A549 (cell line): ENCODE results near the gene MSI2.

Experiments used
- CTCF ChIP-seq: fragments of >200 bp; sonication (Bioruptor Twin); formaldehyde crosslinking; IDR thresholded peaks from 3 replicates; pipeline ENCODE4 v1.5.1; 2016
- EP300 ChIP-seq, 2 experiments: fragments of >200 bp; sonication (Bioruptor Twin); formaldehyde crosslinking; IDR thresholded peaks; 2 replicates in 1 of 2; 3 replicates in 1 of 2; pipeline ENCODE4 v1.6.1; 2016 to 2017
- ESRRA ChIP-seq: fragments of 150-350 bp; IDR thresholded peaks from 2 replicates; pipeline ENCODE4 v1.6.1; 2014; ENCODE audit warnings: mild to moderate bottlenecking, low read length, borderline replicate concordance
- GATA3 ChIP-seq: IDR thresholded peaks from 2 replicates; pipeline ENCODE4 v1.6.1; 2012; ENCODE audit warnings: borderline replicate concordance
- KDM1A ChIP-seq: fragments of 200-600 bp; sonication (generic); IDR thresholded peaks from 2 replicates; pipeline ENCODE4 v1.6.1; 2016; ENCODE audit warnings: low read depth, mild to moderate bottlenecking
- NR3C1 ChIP-seq: fragments of >200 bp; sonication (Bioruptor Twin); formaldehyde crosslinking; IDR thresholded peaks from 3 replicates; pipeline ENCODE4 v1.6.1; 2017
- POLR2A ChIP-seq: IDR thresholded peaks from 2 replicates; pipeline ENCODE4 v1.6.1; 2012; ENCODE audit warnings: mild to moderate bottlenecking, low read length
- RAD21 ChIP-seq, 2 experiments: fragments of >200 bp in 1 of 2; sonication (Bioruptor Twin) in 1 of 2; formaldehyde crosslinking in 1 of 2; IDR thresholded peaks in 1 of 2; conservative IDR thresholded peaks in 1 of 2; 2 replicates in 1 of 2; 3 replicates in 1 of 2; pipeline ENCODE4 v1.6.1; 2012 to 2018; ENCODE audit warnings: inconsistent platforms in 1 of 2
- USF2 ChIP-seq: fragments of 450-650 bp; IDR thresholded peaks from 2 replicates; pipeline ENCODE4 v1.6.1; 2014; ENCODE audit warnings: antibody characterized with exemption

- no peak for TF ChIP-seq POLR2A
- TF ChIP-seq CTCF: no peak
- no peak for TF ChIP-seq NR3C1
- TF ChIP-seq USF2: no peak
- TF ChIP-seq EP300 (IDR thresholded peaks at IDR 0.05): no peak
- no peak for TF ChIP-seq GATA3
- no peak for TF ChIP-seq RAD21 (conservative IDR thresholded peaks at IDR 0.05 in 1 of 2, IDR thresholded peaks at IDR 0.05 in 1 of 2)
- TF ChIP-seq ESRRA: no peak
- no peak for TF ChIP-seq KDM1A
These were observed 209.3 kb downstream of the MSI2 start for GRCh38 chr17:57465610-57466009.
